ENCODE results near the gene ZNF8. TPM values are rescaled to one million over a fixed set of nuclear protein-coding genes. Genes with fewer than 3 reads are reported as not detected.

Gene ZNF8
- total RNA-seq, 6 experiments from 2014 or later, result 1.0 to 2.3 (median 1.6) TPM

DNA sequence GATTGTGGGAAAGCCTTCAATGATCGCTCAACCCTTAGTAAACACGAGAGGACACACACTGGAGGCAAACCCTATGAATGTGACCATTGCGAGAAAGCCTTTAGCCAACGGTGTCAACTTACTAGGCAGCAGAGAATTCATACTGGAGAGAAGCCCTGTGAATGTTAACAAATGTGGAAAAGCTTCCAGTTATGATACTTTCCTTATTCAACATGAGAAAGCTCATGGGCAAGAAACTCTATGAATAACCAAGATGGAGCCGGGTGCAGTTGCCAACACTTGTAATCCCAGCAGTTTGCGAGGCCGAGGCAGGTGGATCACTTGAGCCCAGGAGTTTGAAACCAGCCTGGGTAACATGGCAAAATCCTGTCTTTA lies 15.8 kb upstream of the ZNF8 start:
- intact Hi-C loops (cut with DNase I), result no loop called here
- Histone ChIP-seq H3K4me3 (no peak overlapping the region), H3K36me3 (peaks cover 0 to 25% (median 0%) of the 10 kb centered on the region in 4 donors), H3K27me3 (no peaks in the 10 kb centered on the region), H3K4me1 (no peaks in the 10 kb centered on the region), H3K9me3 (peaks cover 9 to 85% (median 52%) of the 10 kb centered on the region in 4 donors), H3K27ac (no peak overlapping the region)
- TF ChIP-seq, protein P1, sequence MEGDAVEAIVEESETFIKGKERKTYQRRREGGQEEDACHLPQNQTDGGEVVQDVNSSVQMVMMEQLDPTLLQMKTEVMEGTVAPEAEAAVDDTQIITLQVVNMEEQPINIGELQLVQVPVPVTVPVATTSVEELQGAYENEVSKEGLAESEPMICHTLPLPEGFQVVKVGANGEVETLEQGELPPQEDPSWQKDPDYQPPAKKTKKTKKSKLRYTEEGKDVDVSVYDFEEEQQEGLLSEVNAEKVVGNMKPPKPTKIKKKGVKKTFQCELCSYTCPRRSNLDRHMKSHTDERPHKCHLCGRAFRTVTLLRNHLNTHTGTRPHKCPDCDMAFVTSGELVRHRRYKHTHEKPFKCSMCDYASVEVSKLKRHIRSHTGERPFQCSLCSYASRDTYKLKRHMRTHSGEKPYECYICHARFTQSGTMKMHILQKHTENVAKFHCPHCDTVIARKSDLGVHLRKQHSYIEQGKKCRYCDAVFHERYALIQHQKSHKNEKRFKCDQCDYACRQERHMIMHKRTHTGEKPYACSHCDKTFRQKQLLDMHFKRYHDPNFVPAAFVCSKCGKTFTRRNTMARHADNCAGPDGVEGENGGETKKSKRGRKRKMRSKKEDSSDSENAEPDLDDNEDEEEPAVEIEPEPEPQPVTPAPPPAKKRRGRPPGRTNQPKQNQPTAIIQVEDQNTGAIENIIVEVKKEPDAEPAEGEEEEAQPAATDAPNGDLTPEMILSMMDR (IDR thresholded peaks at IDR 0.05), result no peak
- TF ChIP-seq POLR2A (IDR thresholded peaks at IDR 0.05), result no peak
- DNase-seq, result no peak
- 94% methylated on average over 6 of the region's 7 CpGs for WGBS (ENCODE audit: insufficient coverage, low coverage, low lambda C conversion rate, missing lambda C conversion rate)
- no peak for ATAC-seq

DNA sequence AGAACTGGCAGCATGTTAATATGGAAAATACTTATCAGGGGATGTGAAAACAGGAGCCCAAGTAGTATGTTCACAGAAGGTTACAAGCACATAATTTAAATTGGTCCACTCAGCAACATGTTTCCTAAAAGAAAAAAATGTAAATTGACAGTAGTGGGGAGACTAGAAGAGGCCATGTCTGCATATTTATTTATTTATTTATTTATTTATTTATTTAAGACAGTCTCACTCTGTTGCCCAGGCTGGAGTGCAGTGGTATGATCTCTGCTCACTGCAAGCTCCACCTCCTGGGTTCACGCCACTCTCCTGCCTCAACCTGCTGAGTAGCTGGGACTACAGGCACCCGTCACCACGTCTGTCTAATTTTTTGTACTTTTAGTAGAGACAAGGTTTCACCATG lies 13.7 kb upstream of the ZNF8 start:
- WGBS (ENCODE audit: insufficient coverage, low coverage, low lambda C conversion rate, missing lambda C conversion rate), result 100% methylated on average over 2 of the region's 3 CpGs
- DNase-seq (no peak), ATAC-seq (no peak)
- no peaks in the 10 kb centered on the region for H3K4me1 ChIP-seq
- no peaks in the 10 kb centered on the region for H3K27me3 ChIP-seq
- intact Hi-C loops (cut with DNase I), result no loop called here
- H3K27ac ChIP-seq, result no peak overlapping the region
- no peak overlapping the region for H3K4me3 ChIP-seq
- H3K36me3 ChIP-seq, result peaks cover 0 to 17% (median 0%) of the 10 kb centered on the region in 4 donors
- H3K9me3 ChIP-seq, result peaks cover 9 to 80% (median 45%) of the 10 kb centered on the region in 4 donors
- TF ChIP-seq, protein P1 (IDR thresholded peaks at IDR 0.05), result no peak
- TF ChIP-seq POLR2A (IDR thresholded peaks at IDR 0.05), result no peak

DNA sequence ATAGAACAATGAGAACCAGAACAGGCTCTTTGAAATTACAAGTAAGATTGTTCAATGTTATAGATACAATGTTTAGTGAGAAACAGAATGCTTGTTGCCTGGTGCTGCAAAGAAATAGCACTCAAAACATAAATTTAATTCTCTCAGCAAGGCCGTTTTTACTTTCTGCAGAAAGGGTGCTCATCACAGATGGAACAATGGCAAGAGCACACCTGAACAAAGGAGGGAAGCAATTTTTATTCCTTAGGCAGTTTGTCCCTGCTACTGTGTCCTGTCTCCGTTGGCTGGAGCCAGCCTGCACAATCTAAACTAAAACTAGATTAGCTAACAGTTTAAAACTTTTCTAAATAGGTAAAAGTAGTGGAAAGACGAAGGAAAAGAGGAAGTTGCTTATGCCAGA lies 10.4 kb upstream of the ZNF8 start:
- intact Hi-C loops (cut with DNase I), result no loop called here
- TF ChIP-seq POLR2A (IDR thresholded peaks at IDR 0.05), result no peak
- no peak for ATAC-seq
- Histone ChIP-seq H3K36me3 (peaks cover 0 to 4% (median 0%) of the 10 kb centered on the region in 4 donors), H3K27me3 (no peaks in the 10 kb centered on the region), H3K4me3 (no peak overlapping the region), H3K27ac (no peak overlapping the region), H3K9me3 (peaks cover 0 to 48% (median 19%) of the 10 kb centered on the region in 4 donors), H3K4me1 (no peaks in the 10 kb centered on the region)
- no peak for DNase-seq
- WGBS (ENCODE audit: insufficient coverage, low coverage, low lambda C conversion rate, missing lambda C conversion rate), result 89% methylated on average over 3 of the region's 3 CpGs

DNA sequence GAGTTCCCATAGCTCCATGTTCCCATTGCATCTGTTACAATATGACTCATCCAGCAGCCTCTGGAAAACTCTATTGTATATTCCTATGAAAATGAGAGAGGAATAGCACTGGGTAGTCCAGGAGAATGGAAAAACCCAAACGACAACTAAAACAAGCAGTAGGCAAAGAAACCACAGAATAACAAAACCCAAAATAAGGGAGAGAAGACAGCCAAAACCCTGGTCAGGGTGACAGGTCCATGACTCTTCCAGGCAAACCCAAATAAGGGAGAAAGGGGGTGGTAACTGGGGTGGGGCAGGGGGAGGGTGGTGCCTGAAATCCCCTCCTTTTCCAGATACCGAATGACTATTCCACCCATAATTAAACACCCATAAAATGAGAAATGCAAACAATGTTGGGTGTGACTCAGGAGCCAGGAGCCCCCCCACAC lies 4.0 kb upstream of the ZNF8 start:
- Histone ChIP-seq H3K27ac (no peak overlapping the region), H3K9me3 (peaks cover 0 to 9% (median 4%) of the 10 kb centered on the region in 4 donors), H3K36me3 (peaks cover 0 to 5% (median 0%) of the 10 kb centered on the region in 4 donors), H3K4me1 (peaks cover 0 to 4% (median 0%) of the 10 kb centered on the region in 4 donors), H3K4me3 (no peak overlapping the region), H3K27me3 (no peaks in the 10 kb centered on the region)
- DNase-seq (no peak), ATAC-seq (no peak)
- 100% methylated on average over 1 of the region's 2 CpGs for WGBS (ENCODE audit: insufficient coverage, low coverage, low lambda C conversion rate, missing lambda C conversion rate)
- TF ChIP-seq, protein P1 (IDR thresholded peaks at IDR 0.05), result no peak
- TF ChIP-seq POLR2A (IDR thresholded peaks at IDR 0.05), result no peak
- intact Hi-C loops (cut with DNase I), result no loop called here

DNA sequence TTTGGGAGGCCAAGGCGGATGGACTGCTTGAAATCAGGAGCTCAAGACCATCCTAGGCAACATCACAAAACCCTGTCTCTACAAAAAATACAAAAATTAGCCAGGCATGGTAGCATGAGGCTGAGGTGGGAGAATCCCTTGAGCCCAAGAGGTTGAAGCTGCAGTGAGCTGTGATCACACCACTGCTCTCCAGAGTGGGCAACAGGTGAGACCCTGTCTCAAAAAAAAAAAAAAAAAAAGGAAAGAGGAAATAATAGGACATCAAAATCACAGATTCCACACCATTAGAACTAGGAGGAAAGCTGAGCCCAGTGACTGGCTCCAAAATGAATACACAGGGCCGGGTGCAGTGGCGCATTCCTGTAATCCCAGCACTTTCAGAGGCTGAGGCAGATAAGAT lies 3.2 kb upstream of the ZNF8 start:
- H3K36me3 ChIP-seq, result peaks cover 0 to 5% (median 0%) of the 10 kb centered on the region in 4 donors
- WGBS (ENCODE audit: insufficient coverage, low coverage, low lambda C conversion rate, missing lambda C conversion rate), result 89% methylated on average over 3 of the region's 3 CpGs
- TF ChIP-seq, protein P1 (IDR thresholded peaks at IDR 0.05), result no peak
- no peak for TF ChIP-seq POLR2A (IDR thresholded peaks at IDR 0.05)
- H3K4me3 ChIP-seq, result no peak overlapping the region
- peaks cover 0 to 6% (median 0%) of the 10 kb centered on the region in 4 donors for H3K4me1 ChIP-seq
- peaks cover 0 to 8% (median 3%) of the 10 kb centered on the region in 4 donors for H3K9me3 ChIP-seq
- no peak overlapping the region for H3K27ac ChIP-seq
- DNase-seq (no peak), ATAC-seq (no peak)
- no peaks in the 10 kb centered on the region for H3K27me3 ChIP-seq
- intact Hi-C loops (cut with DNase I), result no loop called here

Measured in right lobe of liver (tissue), 6 donors.